ENCODE results near the gene TSC22D2. TPM values are rescaled to one million over a fixed set of nuclear protein-coding genes. Genes with fewer than 3 reads are reported as not detected.

TSC22D2 gene
- total and polyA plus RNA-seq, 2 of the 8 experiments (the other 6 are each of a cell fraction or from before 2014, with no cell fraction given), result 3.4 to 27.6 TPM

DNA sequence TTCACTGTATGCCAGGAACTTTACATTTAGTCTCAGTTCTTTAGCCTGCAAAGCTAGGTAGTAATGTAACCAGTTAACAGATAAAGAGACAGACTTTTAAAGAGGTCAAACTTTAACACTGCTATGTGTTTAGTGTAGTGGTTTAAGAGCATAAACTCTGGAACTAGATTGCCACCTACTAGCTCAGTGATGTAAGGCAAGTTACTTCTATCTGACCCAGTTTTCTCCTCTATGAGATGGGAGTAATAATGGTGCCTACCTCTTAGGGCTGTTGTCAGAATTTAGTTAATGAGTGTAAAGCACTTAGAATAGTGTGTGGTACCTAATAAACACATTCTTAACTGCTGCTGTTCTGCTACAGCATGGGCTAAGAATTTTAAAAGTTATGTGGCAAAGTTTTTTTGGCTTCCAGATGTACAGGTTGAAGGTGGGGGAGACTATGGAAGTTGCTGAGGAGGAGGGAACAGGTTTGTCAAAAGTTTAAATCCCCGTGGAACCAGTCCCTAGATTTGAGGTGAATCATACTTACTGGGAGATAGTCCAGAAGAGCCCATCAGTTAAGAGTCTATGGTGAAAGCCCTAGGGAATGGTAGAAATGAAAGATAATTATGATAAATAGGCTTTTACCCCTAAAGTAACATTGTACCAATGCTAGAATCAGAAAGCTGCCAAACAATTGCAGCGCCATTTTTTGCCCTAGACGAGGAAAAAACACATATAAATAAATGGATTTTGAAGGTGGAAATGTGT lies 13.9 kb downstream of the TSC22D2 start:
- no peak overlapping the region for H3K4me2 ChIP-seq (ENCODE audit: insufficient read depth in 1 of 2, low read depth in 2 of 2, low read length in 2 of 2)
- H2BK20ac ChIP-seq (ENCODE audit: low read length), result no peak overlapping the region
- H4K91ac ChIP-seq (replicated peaks; ENCODE audit: insufficient read length, low read length), result no peak overlapping the region
- no peak overlapping the region for H3K27ac ChIP-seq (ENCODE audit: low read depth, low read length)
- no peak overlapping the region for H2BK12ac ChIP-seq (ENCODE audit: low read depth, low read length)
- CTCF ChIA-PET (ENCODE audit: partially characterized antibody), result interaction anchor here (0.6 to 0.9 kb wide), 3 partner anchors 12 to 581 kb away, joined by 3 read pairs; no protein-coding TSS in a partner anchor
- peaks cover 2 to 4% of the 10 kb centered on the region in 2 experiments for H4K20me1 ChIP-seq (replicated peaks in 1 of 2; ENCODE audit: control insufficient read depth in 1 of 2, insufficient read depth in 2 of 2, low read length in 2 of 2)
- no peak overlapping the region for H3K4me3 ChIP-seq (ENCODE audit: extremely low read depth in 1 of 4, insufficient read depth in 2 of 4, low read depth in 3 of 4, low read length in 4 of 4)
- H3K9ac ChIP-seq (replicated peaks in 1 of 4; ENCODE audit: extremely low read depth in 1 of 4, low read depth in 3 of 4, low read length in 3 of 4), result no peak overlapping the region
- no peak overlapping the region for H4K5ac ChIP-seq (ENCODE audit: insufficient read length, low read depth, low read length)
- FAIRE-seq (no peak), DNase-seq (ENCODE audit: low read depth in 1 of 2, low spot score in 2 of 2) (no peak)
- no peak overlapping the region for H4K8ac ChIP-seq (ENCODE audit: extremely low read depth, insufficient read depth, low read length)
- POLR2A ChIA-PET (ENCODE audit: partially characterized antibody), result interaction anchor here (0.9 to 1.4 kb wide), 2 partner anchors 9 to 12 kb away, joined by 4 read pairs; no protein-coding TSS in a partner anchor
- H3K18ac ChIP-seq (ENCODE audit: extremely low read depth, low read length), result no peak overlapping the region
- no peak overlapping the region for H3K14ac ChIP-seq (ENCODE audit: insufficient read length)
- H2BK15ac ChIP-seq (ENCODE audit: low read length), result no peak overlapping the region
- H2BK5ac ChIP-seq (ENCODE audit: low read depth, low read length), result no peak overlapping the region
- no peak overlapping the region for H2BK120ac ChIP-seq (replicated peaks; ENCODE audit: low read depth, low read length)
- H3K79me2 ChIP-seq (ENCODE audit: control insufficient read depth in 1 of 2, insufficient read depth in 2 of 2, low read length in 2 of 2), result peaks cover 0 to 58% of the 10 kb centered on the region in 2 experiments; a peak in 2 of 4 replicates
- H3K36me3 ChIP-seq (ENCODE audit: control insufficient read depth in 2 of 4, insufficient read depth in 4 of 4, low read length in 3 of 4), result no peaks in the 10 kb centered on the region; a peak in 1 of 8 replicates
- no peaks in the 10 kb centered on the region for H3K9me3 ChIP-seq (ENCODE audit: insufficient read depth in 2 of 2, low read depth in 1 of 2, low read length in 1 of 2)
- H2AFZ ChIP-seq (ENCODE audit: low read length), result no peak overlapping the region
- H3K4ac ChIP-seq (replicated peaks; ENCODE audit: insufficient read length, low read depth, low read length), result no peak overlapping the region
- 93% methylated on average over 3 of the region's 3 CpGs; no CpG with 5 or more reads in 1 of the 2 experiments for WGBS, 2 experiments (ENCODE audit: extremely low coverage in 1 of 2, insufficient coverage in 1 of 2, insufficient read length in 1 of 2, insufficient replicate concordance in 2 of 2, low coverage in 1 of 2, low lambda C conversion rate in 2 of 2, missing lambda C conversion rate in 1 of 2)
- H3K56ac ChIP-seq (replicated peaks; ENCODE audit: insufficient read length, low read depth, low read length), result no peak overlapping the region
- no peaks in the 10 kb centered on the region for H3K23me2 ChIP-seq (ENCODE audit: low read depth, low read length)
- no peak overlapping the region for H3K23ac ChIP-seq (ENCODE audit: insufficient read length)
- no peaks in the 10 kb centered on the region for H3K27me3 ChIP-seq (replicated peaks in 1 of 4; ENCODE audit: control insufficient read depth in 3 of 4, extremely low read depth in 1 of 4, insufficient read depth in 3 of 4, low read length in 3 of 4)
- no peaks in the 10 kb centered on the region for H3K79me1 ChIP-seq (ENCODE audit: low read depth, low read length)
- no peak overlapping the region for H2AK5ac ChIP-seq (ENCODE audit: low read depth, low read length)
- no peaks in the 10 kb centered on the region for H3K4me1 ChIP-seq (replicated peaks in 1 of 4; ENCODE audit: control insufficient read depth in 3 of 4, insufficient read depth in 4 of 4, low read length in 3 of 4)
- TF ChIP-seq RNF2 (IDR thresholded peaks at IDR 0.05; ENCODE audit: borderline replicate concordance, low read depth, low read length, missing control alignments, poor library complexity, severe bottlenecking) (no peak), RXRA (IDR thresholded peaks at IDR 0.05; ENCODE audit: insufficient read depth, low read depth, low read length) (no peak), SIX5 (IDR thresholded peaks at IDR 0.05; ENCODE audit: low read depth, low read length) (no peak), TCF12 (IDR thresholded peaks at IDR 0.05; ENCODE audit: low read depth, low read length) (no peak), SP1 (IDR thresholded peaks at IDR 0.05; ENCODE audit: low read depth, low read length) (no peak), GABPA (IDR thresholded peaks at IDR 0.05; ENCODE audit: borderline replicate concordance, insufficient read depth, low read length) (no peak), HDAC2 (IDR thresholded peaks at IDR 0.05; ENCODE audit: borderline replicate concordance in 1 of 2, low read depth in 2 of 2, low read length in 2 of 2) (no peak), TEAD4 (IDR thresholded peaks at IDR 0.05; ENCODE audit: low read depth, low read length) (no peak), EP300 (IDR thresholded peaks at IDR 0.05; ENCODE audit: borderline replicate concordance in 1 of 2, low read depth in 2 of 2, low read length in 2 of 2) (no peak)
- TF ChIP-seq, protein P1, sequence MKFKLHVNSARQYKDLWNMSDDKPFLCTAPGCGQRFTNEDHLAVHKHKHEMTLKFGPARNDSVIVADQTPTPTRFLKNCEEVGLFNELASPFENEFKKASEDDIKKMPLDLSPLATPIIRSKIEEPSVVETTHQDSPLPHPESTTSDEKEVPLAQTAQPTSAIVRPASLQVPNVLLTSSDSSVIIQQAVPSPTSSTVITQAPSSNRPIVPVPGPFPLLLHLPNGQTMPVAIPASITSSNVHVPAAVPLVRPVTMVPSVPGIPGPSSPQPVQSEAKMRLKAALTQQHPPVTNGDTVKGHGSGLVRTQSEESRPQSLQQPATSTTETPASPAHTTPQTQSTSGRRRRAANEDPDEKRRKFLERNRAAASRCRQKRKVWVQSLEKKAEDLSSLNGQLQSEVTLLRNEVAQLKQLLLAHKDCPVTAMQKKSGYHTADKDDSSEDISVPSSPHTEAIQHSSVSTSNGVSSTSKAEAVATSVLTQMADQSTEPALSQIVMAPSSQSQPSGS (IDR thresholded peaks at IDR 0.05; ENCODE audit: low read length), result no peak

Data from H1 (cell line).